HG03060 (cell line): ENCODE results near the gene GDF2.

Experiments used
- ATAC-seq: cut with Tn5 transposase; IDR thresholded peaks from one replicate; pipeline ENCODE4 v1.9.1; 2021; ENCODE audit warnings: low read depth, moderate number of reproducible peaks; ENCODE audit not compliant: unreplicated experiment

GDF2 gene

DNA sequence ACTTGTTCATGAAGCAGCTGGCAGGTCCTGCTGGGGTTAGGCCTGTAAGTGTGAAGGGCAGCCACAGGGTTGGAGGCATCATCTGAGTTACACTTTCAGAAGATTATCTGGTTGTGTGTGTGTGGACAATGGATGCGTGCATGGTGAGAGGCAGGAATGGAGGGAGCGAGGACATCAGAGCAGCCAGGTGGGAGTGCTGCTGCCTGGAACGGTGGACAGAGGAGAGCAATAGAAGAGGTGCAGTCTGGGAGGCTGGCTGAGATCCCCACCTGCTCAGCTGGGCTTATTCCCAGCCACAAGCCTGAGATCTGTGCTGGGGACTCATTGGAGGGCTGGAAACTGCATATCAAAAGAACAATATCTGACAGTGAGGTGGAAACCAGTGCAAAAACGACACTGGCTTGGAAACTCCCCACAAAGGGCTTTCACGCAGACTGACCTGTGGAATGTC is 44.0 kb downstream of the GDF2 start:
- ATAC-seq = no peak

DNA sequence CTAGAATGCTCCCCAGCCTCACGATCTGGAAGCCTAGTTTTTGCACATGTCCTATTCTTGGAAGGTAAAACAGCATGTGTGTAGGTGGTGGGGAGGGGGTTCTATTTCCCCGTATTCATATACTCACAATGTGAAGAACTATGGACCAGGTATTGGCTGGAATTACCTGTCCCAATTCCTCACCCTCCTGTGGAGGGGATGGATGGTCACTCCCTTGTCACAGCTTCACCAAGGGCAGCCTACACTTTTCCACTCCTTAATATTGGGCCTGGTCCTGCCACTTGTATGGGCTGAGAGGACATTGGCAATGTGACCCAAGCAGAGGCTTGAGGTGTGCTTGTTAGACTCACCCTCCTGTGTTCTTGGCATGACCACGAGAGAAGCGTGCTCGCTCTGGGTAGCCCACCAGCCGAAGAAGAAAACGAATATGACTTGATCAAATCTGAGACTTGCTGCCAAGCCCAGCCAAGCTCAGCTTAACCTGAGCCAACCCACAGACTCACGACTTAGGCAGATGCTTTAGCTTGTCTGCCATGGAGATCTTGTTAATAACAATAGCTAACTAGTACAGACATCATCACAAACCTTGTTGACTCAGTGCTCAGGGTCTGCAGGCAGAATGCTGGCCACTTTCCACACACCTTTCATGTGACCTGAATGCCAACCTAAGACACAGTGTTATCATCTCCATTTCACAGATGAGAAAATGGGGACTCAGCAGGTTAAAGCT is 44.6 kb downstream of the GDF2 start:
- no peak for ATAC-seq

GRCh38 chr10:47367646-47368045 is 45.4 kb downstream of the GDF2 start:
- ATAC-seq = no peak

DNA sequence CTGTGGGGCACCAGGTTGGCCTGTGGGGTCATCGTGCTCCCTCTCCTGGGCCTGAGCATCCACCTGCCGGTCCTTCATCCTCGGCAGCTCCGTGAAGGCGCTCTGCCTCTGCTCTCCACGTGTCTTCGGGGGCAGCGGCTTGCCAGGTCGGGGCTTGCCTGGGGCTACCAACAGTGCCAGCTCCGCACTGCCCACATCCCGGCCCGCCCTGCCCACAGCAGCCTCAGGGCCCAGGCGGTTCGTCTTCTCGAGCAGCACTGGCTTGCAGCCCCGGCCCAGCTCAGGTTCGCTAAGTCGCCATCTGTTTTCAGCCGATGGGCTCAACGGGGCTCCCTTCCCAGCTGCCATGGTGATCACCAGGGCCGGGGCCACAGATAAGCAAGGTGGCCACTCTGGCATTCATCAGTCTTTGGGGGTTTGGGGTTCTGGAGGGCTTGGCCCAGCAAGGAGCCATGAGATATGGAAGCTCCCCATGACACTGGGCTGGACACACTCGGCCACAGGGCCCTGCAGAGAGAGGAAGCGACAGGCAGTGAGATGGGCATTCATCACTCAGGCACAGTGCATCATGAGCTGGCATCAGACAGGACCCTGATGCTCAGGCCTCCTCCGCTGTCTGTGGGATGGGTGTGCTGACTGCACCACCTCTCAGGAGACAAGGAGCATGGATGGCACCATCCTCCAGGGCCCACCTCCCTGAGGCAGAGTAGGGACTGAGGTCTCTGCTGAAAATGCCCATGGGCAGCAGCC is 46.4 kb downstream of the GDF2 start:
- ATAC-seq = no peak

- no peak for ATAC-seq
Measured at GRCh38 chr10:47369251-47369894, 47.1 kb downstream of the GDF2 start.

DNA sequence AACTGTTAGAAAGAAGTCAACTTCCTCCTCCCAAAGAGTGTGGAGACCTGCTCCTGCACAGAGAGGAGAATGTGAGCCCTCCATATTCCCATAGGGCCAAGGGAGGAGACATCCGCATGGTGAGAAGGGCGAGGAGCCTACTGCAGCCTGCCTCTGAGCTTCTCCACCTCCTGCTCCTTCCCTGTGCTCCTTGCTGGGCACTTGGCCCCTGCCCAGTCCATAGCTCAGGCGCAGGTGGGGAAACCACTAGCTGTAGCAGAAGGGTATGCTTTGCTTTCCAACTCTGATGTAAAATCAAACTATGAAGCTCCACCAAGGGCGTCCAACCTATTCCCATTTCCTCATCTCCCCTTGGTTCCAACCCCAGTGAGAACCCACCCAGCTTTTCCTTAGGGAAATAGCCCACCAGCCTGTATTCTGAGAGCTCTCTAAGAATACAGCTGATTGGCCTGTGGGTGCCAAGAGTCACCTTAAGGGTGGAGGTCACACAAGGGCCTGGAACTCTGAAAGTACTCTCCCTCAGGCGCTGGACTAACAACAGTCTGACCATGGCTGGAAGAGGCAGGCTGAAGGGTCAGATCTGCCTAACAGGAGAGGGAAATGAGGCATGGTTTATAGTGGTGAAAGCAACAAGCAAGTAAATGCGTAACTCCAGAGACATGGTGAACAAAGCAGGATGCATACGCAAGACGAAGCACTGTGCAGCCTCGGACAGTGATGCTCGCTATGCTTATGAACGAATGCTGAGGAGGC is 47.9 kb downstream of the GDF2 start:
- no peak for ATAC-seq

GRCh38 chr10:47370878-47371277 is 48.6 kb downstream of the GDF2 start:
- ATAC-seq = no peak

DNA sequence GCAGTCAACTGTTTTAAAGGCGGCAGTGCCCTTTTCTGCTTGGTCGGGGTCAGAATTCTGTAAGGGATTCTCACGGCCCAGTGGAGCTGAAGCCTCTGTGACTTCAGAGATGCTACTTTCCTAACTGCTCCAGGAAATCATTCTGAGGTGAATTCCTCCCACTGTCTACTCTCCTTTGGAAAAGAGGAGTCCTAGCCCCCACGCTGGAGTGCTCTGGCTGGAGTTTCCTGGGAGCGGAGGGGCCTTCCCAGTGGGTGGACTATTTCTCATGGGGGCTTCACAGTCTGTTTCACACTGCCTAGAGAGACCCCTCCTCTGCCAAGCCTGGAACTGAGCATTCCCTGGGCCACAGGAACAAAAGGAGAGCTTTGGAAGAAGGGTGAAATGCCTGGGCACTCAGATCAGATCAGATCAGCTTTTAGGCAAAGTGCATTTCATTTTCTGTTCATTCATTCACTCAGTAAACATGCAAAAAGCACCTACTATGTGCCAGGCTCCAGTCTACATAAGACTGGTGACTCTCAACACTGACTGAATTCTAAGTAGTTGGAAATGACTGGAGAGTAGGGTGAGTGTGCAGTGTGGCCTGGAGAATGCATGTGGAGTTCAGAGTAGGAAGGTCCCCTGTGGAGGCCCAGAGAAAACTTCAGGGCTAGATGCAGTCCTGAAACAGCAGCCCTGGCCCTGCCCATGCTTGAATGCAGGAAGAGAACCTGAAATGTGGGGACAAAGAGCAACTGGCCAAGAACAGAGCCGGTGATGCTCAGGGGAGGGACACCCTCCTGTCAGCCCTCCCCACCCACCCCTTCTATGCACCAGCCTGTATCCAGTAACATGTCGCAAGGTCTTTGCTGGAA is 49.6 kb downstream of the GDF2 start:
- no peak for ATAC-seq

DNA sequence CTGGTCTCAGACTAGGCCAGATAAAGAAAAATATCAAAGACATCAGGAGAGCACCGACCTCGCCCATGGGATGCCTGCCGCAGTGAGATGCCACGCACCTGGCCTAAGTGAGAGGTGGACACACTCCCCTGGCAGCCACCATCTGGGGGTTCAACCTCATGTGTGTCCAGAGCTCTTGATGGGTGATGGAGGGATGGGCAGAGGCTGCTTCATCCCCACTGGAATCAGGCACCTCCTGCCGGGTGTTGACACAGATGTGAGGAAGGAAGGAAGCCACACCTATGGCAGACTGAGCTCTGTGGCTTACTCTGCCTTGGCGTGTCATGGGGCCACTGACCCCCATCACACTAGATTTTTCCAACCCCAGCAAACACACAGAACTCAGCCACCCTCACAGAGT is 50.5 kb downstream of the GDF2 start:
- ATAC-seq = no peak

GRCh38 chr10:47374611-47375536 is 52.6 kb downstream of the GDF2 start:
- ATAC-seq = no peak

- ATAC-seq = no peak
Measured at GRCh38 chr10:47376522-47377220, 54.4 kb downstream of the GDF2 start.
